Head of caudate nucleus (tissue), 42 donors: ENCODE data around the gene STYXL1.
A peak's percentile ranks its signal among the peaks of the same experiment; 100 is the strongest.
"Not testable (repeated sequence)": the region's sequence is repeated elsewhere in the genome, so short reads cannot be mapped to it uniquely, and the experiment has no call there.

Source experiments
- DNase-seq, 42 donors: peaks; one replicate each; pipeline versions ENCODE4 v3.0.0 to v3.0.0-alpha.2; 2020 to 2021; ENCODE audit warnings: mixed read lengths in 7 of 42
- intact Hi-C: fragments of 100-400 bp; cut with DNase I; formaldehyde crosslinking; loops from one replicate; pipeline ENCODE4 v1.15.0; 2022

The STYXL1 gene

GRCh38 chr7:76069238-76069638, 21.4 kb upstream of the STYXL1 start:
- DNase-seq = peak in 33 of 42 donors; percentile 11 to 65 (median 33)
- intact Hi-C loops = no loop called here

DNA sequence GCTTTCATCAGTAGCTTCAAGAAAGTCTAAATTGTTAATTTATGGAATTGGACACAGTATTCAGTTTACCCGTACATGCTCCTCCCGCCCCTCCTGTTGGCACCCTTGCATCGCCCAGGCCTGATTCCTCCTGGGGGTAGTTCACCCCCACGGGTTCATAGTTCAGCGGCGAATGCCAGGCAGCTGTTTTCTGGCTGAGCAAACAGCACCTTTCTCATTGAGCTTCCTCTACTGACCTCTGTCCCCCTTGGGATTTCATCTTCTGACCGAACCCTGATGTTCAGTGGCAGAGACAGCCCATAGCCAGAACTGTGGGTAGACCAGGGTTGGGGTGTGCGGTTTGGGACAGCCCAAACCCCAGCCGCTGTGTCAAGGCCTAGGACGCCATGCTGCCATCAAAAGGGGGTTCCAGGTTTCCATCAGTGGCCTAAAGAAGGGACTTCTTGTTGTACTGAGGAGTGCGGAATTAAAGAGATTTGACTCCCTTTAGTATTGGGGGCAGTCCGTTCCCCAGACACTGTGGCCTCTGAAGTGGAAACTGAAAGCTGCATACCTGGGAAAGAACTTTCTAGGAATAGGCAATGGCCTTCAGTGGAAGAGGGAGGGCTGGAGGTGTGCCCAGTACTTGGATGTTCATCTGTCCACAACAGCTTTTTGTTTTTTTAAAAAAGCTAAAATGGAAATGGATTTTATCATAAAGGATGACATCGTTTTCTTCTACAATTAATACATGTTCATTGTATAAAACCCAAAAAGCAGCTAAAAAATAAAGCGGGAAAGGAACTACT, 19.1 kb upstream of the STYXL1 start:
- intact Hi-C loops = no loop called here
- no peak for DNase-seq

DNA sequence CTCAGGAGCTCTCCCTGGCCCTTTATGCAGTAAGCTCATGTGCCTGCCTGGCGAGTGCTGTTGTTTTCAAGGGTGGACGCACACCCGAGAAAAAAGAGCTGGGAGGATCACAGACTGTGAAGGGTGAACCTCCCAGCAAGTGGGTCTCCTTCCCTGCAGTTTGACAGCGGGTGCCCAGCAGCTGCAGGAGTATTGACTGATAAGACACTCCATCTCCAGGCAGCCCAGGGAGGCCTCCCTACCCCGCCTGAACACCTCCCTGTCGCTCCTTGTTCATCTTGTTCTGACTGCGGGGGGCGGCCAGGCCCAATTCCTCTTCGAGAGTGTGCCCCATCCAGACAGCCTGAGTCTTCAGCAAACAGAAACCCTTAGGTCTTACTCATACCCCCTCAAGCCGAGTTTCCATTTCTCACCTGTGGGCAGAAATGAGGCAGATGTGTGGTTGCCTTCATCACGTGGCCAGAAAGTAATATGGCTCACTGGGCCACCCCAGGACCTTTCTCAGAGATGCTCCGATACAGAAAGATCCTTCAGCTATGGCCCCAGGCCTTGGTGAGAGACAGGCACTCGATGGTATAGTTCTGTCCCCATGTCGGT, 17.3 kb upstream of the STYXL1 start:
- no peak for DNase-seq
- intact Hi-C loops = no loop called here

GRCh38 chr7:76064208-76064970, 16.6 kb upstream of the STYXL1 start:
- intact Hi-C loops = no loop called here
- DNase-seq = no peak

GRCh38 chr7:76063525-76063924, 15.7 kb upstream of the STYXL1 start:
- peak in 20 of 42 donors; percentile 14 to 65 (median 31) for DNase-seq
- intact Hi-C loops = no loop called here

DNA sequence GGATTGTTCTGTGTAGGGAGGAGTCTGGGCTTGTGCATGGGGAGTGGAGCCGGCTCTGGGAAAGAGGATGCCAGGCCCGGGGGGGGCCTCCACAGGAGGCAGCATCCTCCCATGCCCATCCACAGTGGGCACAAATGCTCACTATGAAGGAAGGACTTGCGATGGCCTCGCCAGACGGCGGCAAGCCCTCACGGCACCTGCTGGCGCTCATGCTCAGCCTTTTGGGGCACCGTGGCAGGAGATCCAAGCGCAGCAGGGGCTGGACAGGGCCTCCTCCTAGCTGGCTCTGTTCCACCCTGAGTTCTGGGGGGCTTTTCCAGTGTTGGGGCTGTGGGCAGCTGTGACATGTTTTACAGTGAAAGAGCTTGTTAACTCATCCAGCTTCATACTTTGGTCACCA, 15.3 kb upstream of the STYXL1 start:
- no peak for DNase-seq
- intact Hi-C loops = no loop called here

- no peak for DNase-seq
- intact Hi-C loops = no loop called here
Measured at GRCh38 chr7:76062254-76062653, 14.5 kb upstream of the STYXL1 start.

- DNase-seq = peak in 6 of 42 donors; percentile 11 to 45 (median 28)
- intact Hi-C loops = no loop called here
Measured at GRCh38 chr7:76060842-76061241, 13.0 kb upstream of the STYXL1 start.

DNA sequence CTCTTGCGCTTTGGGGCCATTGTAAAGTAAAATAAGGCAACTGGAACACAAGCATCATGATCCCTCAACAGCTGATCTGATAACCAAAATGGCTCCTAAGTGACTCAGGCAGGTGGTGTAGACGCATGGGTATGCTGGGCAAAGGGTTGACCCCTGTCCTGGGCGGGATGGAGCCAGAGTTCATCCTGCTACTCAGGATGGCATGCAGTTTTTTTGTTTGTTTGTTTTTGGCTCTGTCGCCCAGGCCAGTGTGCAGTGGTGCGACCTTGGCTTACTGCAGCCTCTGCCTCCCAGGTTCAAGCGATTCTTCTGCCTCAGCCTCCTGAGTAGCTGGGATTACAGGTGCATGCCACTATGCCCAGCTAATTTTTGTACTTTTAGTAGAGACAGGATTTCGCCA, 10.9 kb upstream of the STYXL1 start:
- intact Hi-C loops, DNase-seq: not testable (repeated sequence)

DNA sequence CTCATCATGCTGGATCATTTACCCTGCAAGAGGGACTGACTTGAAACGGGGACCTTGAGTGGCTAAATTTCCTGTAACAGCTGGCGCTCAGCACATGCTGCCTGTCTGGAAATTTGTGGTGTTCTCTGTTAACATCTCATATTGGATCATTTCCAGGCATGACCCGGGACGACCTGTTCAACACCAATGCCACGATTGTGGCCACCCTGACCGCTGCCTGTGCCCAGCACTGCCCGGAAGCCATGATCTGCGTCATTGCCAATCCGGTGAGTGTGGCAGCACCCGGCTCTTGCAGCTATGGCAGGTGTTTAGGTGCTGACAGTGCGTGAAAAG, 10.0 kb upstream of the STYXL1 start:
- intact Hi-C loops = no loop called here

GRCh38 chr7:76057103-76057812, 9.5 kb upstream of the STYXL1 start:
- intact Hi-C loops = no loop called here
- DNase-seq = no peak

More for the DNA sequence above, 10.0 kb upstream of the STYXL1 start:
- DNase-seq = no peak

- intact Hi-C loops = no loop called here
Measured at GRCh38 chr7:76056241-76056640, 8.4 kb upstream of the STYXL1 start.

DNA sequence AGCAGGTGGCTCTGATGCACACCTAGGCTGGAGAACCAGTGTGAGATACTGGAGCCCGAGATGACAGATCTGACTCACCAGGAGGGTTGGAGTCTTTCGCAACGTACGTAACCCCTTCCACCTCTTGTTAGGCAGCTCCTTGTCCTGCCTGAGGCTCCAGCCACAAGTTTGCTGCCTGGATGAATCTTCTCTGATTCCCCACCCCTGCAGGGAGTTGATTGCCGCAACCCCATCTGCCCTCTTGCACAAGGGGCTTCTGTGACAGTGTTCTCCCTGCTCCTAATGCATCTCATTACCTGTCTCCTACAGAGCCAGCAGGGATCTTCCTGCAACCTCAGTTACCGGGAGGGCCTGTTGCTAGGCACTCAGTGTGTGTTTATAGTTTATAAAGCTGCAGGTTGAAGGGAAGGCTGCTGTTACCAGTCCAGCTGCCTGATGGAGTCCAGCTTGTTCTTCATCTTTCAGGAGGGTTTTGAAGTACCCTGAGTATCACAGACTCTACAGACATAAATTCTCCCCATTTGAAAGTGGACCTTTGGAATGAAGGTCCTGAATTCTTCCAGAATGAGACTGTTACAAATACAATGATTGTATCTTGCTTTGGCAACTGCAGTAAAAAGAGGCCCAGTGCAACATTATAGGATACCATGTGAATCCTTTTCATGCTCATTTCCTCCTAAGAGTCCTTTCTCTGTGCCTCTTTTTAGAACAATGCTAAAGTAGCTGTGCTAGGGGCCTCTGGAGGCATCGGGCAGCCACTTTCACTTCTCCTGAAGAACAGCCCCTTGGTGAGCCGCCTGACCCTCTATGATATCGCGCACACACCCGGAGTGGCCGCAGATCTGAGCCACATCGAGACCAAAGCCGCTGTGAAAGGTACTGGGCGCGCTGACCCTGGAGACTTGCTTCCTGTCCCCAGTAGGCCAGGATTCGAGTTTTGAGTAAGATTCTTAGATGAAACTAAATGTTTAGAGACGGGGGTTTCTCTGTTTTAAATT, 6.6 kb upstream of the STYXL1 start:
- DNase-seq = peak in 23 of 42 donors; percentile 13 to 67 (median 29)

More at GRCh38 chr7:76056241-76056640, 8.4 kb upstream of the STYXL1 start:
- DNase-seq = no peak

GRCh38 chr7:76053461-76053860, 5.7 kb upstream of the STYXL1 start:
- intact Hi-C loops = no loop called here
- no peak for DNase-seq

More for the DNA sequence above, 6.6 kb upstream of the STYXL1 start:
- intact Hi-C loops = no loop called here

- peak in 1 of 42 donors; percentile 18 for DNase-seq
Measured at GRCh38 chr7:76052681-76053080, 4.9 kb upstream of the STYXL1 start.

GRCh38 chr7:76051840-76052239, 4.0 kb upstream of the STYXL1 start:
- intact Hi-C loops = no loop called here
- DNase-seq = no peak

More at GRCh38 chr7:76052681-76053080, 4.9 kb upstream of the STYXL1 start:
- intact Hi-C loops = not testable (repeated sequence)

- no peak for DNase-seq
- intact Hi-C loops = no loop called here
Measured at GRCh38 chr7:76050545-76050944, 2.7 kb upstream of the STYXL1 start.

DNA sequence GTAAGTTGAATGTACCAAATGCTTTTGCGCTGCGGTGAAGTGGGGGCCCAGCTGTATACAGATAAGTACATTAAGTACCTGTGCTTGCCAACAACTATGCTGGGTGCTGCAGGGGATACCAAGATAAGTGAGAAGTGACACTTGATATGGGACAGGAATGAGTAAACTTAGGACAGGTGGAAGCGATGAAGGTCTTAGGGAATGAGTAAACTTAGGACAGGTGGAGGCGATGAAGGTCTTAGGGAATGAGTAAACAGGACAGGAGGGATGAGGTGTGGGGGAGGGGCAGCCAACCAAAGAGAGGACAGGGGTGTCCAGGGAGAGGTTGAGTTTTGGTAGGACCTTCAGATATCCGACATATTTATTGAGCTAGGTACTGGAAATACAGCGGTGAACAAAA, 1.5 kb upstream of the STYXL1 start:
- no peak for DNase-seq
- intact Hi-C loops = no loop called here
